ENCODE data around the gene ULBP3. TPM values are rescaled to one million over a fixed set of nuclear protein-coding genes. Genes with fewer than 3 reads are reported as not detected.
A peak's percentile ranks its signal among the peaks of the same experiment; 100 is the strongest.

ULBP3 gene
- total and polyA plus RNA-seq, 2 of the 13 experiments (the other 11 are each of a cell fraction or from before 2014, with no cell fraction given), result 0.42 to 0.48 TPM

DNA sequence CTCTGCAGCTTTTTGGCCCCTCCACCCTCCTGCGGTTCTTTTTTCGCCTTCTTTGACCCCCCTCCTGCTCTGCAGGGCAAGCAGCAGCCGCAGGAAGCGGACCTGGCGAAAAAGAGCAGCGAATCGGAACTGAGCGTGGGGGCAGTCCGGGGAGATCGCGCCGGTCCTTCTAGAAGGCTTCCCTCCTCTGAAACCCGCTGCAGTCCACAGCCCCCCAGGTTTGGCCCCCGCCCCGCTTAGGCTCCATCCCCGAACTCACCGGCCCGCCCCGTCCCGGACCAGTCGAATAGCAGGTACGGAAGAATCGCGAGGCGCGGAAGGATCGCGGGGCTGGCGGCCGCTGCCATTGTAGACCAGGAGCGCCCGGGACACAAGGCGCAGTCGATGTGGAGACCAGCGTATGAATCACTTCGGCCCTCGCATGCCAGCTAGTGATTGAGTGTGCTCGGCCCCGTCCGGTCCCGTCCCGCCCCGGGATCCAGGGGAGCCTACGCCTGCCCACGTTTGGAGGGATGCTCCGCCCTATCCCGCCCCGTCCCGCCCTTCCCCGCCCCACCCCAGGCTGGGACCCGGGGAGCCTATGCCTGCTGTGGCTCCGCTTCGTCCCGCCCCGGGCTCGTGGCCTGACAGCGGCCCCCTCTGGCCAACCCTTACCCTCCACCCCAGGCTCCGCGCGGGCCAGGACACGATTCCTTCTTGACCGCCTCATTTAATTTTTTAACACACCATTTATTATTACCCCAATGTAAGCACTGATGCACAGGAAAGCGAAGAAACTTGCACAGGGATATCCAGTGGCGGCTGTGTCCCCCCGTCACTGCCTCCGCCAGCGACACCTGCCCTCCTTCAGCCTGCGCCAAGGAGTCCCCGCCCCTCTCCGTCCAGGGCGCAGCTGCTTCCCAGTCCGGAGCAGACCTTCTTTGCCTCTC is at the start of gene ULBP3 (continued):
- TF ChIP-seq ZNF552 (CRISPR knock-in tag; IDR thresholded peaks at IDR 0.05; ENCODE audit: borderline replicate concordance), result no peak
- peak; percentile 73 for TF ChIP-seq SP5 (CRISPR knock-in tag; IDR thresholded peaks at IDR 0.05; ENCODE audit: borderline replicate concordance, low read depth)
- no peak for TF ChIP-seq HDAC2 (CRISPR knock-in tag; IDR thresholded peaks at IDR 0.05)
- TF ChIP-seq ZNF660 (CRISPR knock-in tag; IDR thresholded peaks at IDR 0.05; ENCODE audit: borderline replicate concordance, low read depth), result no peak
- TF ChIP-seq ELF4 (CRISPR knock-in tag; IDR thresholded peaks at IDR 0.05; ENCODE audit: borderline replicate concordance), result no peak
- TF ChIP-seq, protein P1, sequence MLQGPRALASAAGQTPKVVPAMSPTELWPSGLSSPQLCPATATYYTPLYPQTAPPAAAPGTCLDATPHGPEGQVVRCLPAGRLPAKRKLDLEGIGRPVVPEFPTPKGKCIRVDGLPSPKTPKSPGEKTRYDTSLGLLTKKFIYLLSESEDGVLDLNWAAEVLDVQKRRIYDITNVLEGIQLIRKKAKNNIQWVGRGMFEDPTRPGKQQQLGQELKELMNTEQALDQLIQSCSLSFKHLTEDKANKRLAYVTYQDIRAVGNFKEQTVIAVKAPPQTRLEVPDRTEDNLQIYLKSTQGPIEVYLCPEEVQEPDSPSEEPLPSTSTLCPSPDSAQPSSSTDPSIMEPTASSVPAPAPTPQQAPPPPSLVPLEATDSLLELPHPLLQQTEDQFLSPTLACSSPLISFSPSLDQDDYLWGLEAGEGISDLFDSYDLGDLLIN (CRISPR knock-in tag; IDR thresholded peaks at IDR 0.05; ENCODE audit: borderline replicate concordance), result no peak
- no peak for TF ChIP-seq PCBP1 (IDR thresholded peaks at IDR 0.05; ENCODE audit: borderline replicate concordance, low read depth, low read length)
- TF ChIP-seq ZBED4 (CRISPR knock-in tag; IDR thresholded peaks at IDR 0.05; ENCODE audit: borderline replicate concordance), result no peak
- TF ChIP-seq ATF2 (CRISPR knock-in tag; IDR thresholded peaks at IDR 0.05), result no peak
- TF ChIP-seq KLF9 (CRISPR knock-in tag; IDR thresholded peaks at IDR 0.05; ENCODE audit: low read depth), result no peak
- TF ChIP-seq BRCA1 (CRISPR knock-in tag; IDR thresholded peaks at IDR 0.05), result no peak
- TF ChIP-seq SCMH1 (CRISPR knock-in tag; IDR thresholded peaks at IDR 0.05; ENCODE audit: borderline replicate concordance), result no peak
- peak; percentile 55 for TF ChIP-seq CTCF (CRISPR knock-in tag; IDR thresholded peaks at IDR 0.05)
- no peak for TF ChIP-seq ZNF256 (CRISPR knock-in tag; conservative IDR thresholded peaks at IDR 0.05)
- peak; percentile 45 for TF ChIP-seq ZNF687 (CRISPR knock-in tag; IDR thresholded peaks at IDR 0.05)
